ENCODE measurements around the gene MTUS2.

DNA sequence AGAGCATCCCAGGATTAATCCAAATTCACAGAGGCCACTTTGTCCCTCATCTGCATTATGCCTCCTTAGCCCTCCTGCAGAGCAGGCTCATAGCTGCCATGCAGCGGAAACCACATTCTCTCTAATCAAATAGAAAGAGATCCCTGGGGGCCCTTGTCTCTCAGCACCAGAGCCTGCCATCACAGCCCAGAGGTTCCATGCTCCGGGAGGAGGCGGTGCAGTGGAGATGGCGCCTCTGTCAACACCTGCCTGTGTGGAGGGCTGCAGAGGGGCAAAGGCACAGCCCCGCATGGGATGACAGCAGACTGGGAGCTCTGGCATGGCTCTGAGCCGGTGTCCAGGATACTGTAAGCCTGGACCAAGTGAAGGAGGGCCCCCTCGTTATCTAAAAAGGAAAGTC lies 664.1 kb downstream of the MTUS2 start:
- TF ChIP-seq EZH2 (IDR thresholded peaks at IDR 0.05; ENCODE audit: low read length, unreplicated experiment) = no peak
- TF ChIP-seq, protein P1, sequence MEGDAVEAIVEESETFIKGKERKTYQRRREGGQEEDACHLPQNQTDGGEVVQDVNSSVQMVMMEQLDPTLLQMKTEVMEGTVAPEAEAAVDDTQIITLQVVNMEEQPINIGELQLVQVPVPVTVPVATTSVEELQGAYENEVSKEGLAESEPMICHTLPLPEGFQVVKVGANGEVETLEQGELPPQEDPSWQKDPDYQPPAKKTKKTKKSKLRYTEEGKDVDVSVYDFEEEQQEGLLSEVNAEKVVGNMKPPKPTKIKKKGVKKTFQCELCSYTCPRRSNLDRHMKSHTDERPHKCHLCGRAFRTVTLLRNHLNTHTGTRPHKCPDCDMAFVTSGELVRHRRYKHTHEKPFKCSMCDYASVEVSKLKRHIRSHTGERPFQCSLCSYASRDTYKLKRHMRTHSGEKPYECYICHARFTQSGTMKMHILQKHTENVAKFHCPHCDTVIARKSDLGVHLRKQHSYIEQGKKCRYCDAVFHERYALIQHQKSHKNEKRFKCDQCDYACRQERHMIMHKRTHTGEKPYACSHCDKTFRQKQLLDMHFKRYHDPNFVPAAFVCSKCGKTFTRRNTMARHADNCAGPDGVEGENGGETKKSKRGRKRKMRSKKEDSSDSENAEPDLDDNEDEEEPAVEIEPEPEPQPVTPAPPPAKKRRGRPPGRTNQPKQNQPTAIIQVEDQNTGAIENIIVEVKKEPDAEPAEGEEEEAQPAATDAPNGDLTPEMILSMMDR (conservative IDR thresholded peaks at IDR 0.05; ENCODE audit: low read depth, low read length) = no peak
